ENCODE results near the gene SHQ1.

- TF ChIP-seq EZH2 (IDR thresholded peaks at IDR 0.05) (no peak), POLR2AphosphoS5 (IDR thresholded peaks at IDR 0.05; ENCODE audit: borderline replicate concordance, low read depth, low read length) (no peak), FOXP2 (optimal IDR thresholded peaks at IDR 0.05; ENCODE audit: control extremely low read depth, extremely low read length, insufficient read depth) (no peak)
These were observed 14.3 kb upstream of the SHQ1 start for GRCh38 chr3:72862314-72863090.

All from SK-N-MC (cell line).